Measurements from ENCODE around the gene MT1A.

MT1A gene

DNA sequence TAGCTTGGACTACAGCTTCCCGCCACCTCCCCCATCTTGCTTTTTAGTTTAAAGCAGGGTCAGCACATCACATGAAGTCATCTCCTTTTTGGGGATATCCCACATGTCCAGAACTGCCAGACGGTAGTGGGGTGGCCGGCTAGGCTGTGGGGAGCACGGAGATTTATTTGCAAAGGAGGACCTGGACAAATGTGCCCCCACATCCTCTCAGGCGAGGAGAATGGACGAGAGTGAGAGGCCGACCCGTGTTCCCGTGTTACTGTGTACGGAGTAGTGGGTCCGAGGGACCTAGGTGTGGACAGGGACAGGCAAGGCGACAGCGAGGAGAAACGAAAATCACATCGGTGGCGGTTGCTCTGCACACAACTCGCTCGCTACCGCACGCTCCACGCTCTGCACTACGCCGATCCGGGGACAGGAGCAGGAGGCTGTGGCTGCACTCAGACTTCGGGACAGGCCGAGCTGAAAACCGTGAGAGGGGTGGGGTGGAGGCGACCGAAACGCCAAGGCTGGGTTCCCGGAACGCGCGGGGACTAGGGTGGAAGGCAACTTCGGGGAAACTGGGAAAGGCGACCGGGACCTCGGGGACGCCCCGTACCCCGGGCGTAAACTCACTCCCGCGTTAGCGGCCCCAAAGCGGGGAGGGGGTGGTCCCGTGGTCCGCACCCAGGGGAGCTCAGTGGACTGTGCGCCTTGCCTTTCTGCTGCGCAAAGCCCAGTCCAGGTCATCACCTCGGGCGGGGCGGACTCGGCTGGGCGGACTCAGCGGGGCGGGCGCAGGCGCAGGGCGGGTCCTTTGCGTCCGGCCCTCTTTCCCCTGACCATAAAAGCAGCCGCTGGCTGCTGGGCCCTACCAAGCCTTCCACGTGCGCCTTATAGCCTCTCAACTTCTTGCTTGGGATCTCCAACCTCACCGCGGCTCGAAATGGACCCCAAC, at the start of gene MT1A:
Gene MT1A (plus strand): TSS at position 853 of the 937 bp plus-strand sequence. CDS start 73 bp downstream, at position 926.
- no peak for DNase-seq

DNA sequence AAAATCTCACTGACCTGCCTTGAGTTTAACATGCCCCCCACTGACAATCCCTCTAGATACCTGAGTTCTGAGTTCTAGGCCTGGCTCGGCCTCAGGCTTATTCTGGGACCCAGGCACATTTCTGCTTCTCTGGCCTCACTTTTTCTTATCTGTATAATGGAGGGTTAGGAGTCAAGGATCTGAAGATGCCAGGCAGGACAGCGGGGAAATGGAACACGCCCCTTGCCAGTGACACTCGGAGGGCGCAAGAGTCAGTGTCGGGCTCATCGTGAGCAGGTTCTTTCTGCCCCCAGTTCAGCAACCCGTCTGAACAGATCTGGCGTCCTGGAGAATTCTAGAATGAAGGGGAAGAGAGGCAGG, 49.7 kb upstream of the MT1A start:
- DNase-seq: no peak

DNA sequence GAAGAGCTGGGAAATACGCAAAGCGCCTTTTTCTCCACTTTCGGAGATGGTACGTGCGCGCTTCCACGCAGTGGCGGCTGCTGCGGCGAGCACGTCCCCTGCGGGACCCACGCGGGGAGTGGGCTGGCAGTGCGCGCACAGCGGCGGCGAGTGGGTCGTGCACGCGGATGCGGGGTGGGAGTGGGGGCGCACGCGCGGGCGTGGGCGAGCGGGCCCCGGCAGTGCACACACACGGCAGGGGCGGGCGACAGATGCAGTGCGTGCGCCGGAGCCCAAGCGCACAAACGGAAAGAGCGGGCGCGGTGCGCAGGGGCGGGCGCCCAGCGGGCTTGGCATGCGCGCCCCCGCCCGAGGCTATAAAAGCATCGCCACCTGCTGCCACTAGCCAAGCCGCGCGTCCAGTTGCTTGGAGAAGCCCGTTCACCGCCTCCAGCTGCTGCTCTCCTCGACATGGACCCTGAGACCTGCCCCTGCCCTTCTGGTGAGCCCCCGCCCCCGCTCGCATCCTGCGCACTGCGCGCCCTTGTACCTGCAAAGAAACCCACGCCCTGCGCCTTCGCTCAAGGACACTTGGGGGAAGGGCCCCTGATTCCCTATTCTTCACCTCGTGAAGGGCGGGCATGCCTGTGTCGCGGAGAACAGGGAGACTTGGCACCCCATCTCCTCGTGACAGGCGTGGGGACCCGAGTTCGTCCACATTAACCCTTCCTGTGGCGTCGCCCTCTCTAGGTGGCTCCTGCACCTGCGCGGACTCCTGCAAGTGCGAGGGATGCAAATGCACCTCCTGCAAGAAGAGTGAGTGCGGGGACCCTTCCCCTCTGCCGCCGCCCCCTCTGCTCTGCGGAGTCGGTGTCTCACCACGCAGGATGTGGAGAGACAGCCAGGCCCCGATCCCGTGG, 49.1 kb upstream of the MT1A start, which contains the start of gene MT3:
Gene MT3 (plus strand): TSS at position 388 of the 899 bp plus-strand sequence. CDS start 63 bp downstream, at position 451.
- no peak for DNase-seq

DNA sequence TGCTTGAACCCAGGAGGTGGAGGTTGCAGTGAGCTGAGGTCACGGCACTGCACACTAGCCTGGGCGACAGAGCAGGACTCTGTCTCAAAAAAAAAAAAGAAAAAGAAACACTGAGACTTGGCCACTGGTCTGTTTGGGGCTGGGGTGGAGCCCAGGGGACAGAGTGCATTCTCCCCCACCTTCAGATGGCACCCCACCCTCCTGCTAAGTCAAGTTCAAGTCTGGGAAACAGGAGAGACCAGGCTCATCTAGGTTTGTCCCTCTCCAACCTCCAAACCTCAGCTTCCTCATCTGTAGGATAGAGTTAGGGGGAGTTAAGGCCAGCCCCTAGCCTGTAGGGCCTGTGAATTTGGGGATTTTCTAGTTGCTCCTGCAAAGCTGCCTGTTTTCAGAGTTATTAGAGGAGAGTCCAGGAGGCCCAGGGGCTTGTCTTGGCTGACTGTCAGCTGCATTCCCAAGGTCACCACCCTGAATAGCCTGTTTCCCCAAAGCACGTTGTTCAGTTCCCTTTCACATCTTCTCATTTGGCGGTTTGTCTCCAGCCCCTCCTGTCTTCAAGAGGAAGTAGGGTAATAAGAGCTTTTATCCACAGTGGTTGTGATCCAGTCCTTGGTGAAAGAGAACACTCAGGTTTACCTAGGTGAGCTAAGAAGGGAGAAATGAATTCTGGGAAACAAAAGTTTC, 46.9 kb upstream of the MT1A start:
- DNase-seq: no peak

DNA sequence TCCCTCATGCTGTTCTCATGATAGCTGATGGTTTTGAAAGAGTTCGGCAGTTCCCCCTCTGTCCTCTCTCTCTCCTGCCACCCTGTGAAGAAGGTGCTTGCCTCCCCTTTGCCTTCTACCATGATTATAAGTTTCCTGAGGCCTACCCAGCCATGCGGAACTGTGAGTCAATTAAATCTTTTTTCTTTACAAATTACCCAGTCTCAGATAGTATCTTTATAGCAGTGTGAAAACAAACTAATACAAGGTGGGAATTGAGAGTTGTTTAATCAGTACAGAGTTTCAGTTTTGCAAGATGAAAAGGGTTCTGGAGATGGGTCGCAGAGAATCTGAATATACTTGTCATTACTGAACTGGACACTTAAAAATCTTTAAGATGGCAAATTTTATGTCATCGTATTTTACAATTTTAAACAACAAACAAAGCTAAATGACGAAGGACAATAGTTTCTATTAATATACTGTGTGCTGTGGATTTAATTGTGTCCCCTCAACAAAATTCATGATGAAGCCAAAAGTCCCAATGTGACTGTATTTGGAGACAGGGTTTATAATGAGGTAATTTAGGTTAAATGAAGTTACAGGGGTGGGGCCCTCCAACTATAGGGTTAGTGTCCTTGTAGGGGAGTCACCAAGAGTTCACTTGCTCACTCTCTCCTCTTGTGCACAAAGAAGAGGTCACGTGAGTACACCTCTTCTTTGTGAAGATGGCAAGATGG, 44.7 kb upstream of the MT1A start:
- no peak for DNase-seq

DNA sequence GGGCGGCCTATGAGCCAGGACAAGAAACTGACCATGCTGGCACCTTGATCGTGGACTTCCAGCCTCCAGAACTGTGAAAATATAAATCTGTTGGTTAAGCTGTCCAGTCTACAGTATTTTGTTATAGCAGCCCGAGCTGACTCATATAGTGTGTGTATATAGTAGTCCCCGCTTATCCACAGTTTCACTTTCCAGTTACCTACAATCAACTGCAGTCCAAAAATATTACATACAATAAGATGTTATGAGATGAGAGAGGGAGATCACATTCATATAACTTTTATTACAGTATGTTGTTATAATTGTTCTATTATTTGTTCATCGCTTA, 44.2 kb upstream of the MT1A start:
- DNase-seq: no peak

DNA sequence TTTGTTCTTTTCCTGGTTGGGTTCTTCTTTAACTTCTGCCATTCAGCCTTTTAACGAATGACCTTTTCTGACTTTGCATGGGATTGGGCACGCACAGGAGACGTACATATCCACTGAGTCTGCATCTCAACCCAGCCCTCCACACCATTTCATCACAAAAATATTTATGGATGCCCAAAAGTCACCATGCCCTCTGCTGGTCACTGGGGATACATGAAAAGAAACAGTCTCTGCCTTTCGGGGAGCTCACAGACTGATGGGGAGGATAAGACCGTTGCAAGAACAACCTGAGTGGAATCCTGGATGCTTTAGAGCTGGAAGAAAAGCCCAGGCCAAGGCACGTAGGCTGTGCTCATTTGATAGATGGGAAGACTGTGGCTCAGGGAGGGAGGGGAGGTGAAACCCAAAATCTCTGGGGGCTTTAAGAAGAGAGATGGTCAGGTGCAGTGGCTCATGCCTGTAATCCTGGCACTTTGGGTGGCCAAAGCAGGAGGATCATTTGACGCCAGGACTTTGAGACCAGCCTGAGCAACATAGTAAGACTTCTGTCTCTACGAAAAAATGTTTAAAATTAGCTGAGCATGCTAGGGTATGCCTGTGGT, 38.0 kb upstream of the MT1A start:
- no peak for DNase-seq

DNA sequence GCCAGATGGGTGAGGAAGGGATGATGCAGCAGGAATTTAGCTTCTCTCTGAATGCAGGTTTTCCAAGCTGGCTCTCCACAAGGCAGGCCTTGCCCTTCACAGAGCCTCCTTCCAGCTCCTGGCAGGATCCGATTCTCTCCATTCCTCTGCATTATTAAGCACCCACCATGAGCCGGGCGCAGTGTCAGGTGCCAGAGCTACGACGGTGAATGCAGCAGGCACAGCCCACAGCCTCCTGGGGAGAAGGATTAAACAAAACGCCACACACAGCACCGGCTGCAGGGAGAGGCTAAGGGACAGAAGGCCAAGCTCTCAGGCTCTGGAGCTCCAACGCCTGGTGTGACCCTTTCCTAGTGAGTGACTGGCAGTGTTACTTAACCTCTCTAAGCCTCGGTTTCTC, 37.1 kb upstream of the MT1A start:
- no peak for DNase-seq

DNA sequence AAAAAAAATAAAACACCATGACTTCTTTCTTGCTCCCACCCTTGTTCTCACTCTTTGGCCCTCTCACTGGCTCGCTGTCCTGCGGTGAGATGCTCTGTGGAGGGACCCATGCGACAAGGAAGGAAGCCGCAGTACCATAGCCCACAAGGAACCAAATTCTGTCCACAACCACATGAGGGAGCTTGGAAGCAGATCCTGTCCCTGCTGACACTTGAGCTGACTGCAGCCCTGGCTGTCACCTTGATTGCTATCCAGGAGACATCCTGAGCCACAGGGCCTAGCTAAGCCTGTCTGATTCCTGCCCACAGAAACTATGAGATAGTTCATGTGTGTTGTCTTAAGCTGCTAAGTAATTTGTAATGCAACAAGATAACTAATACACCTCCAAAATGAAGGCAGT, 34.9 kb upstream of the MT1A start:
- no peak for DNase-seq

DNA sequence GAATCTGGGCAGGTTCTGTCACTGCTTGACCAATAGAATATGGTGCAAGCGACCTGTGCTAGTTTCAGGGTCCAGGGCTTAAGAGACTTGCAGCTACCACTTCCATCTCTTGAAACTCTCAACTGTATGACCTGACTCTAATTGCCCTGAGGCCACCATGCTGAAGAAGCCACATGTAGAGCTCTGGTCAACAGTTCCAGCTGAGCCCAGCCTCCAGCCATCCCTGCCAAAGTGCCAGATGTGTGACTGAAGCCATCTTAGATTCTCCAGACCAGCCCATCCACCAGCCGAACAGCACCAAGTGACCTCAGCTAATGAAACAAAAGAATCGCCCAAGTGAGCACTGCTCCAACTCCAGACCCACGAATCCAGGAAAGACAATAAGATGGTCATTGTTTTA, 33.5 kb upstream of the MT1A start:
- DNase-seq: no peak

DNA sequence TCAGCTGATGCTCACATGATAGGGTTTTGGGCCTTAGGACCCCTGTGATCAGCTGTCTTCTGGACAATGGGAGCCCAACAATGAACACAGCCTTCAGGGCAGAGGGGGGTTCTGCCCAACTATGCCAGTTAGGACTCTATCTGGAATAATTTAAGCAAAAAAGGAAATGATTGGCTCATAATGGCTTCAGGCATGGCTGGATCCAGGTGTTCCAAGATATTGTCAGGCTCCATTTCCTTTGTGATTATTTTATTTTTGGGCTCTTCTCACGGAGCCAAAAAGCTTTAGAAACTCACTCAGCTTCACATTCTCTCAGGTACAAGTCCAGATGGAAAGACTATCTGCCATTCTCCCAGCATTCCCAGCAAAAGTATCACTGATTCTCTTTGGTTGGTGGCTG, 33.0 kb upstream of the MT1A start:
- no peak for DNase-seq

DNA sequence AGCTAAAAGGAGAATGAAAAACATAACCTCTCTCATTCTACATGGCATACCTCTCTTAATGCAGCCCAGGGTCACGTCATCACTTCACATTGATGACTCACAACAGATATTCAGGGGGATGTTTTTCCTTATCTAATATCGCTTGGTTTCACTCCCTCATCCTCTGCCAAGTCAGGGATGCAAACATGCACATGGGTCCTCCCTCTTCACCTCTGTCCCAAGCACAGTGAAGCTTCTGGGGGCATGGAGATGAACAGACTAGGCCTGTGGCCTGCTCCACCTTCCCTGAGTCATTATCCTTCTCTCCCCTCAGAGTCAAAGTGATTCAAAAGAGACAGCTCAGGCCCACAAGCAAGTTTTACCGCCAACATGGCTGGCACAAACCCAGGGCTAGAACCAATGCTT, 32.4 kb upstream of the MT1A start:
- DNase-seq: no peak

DNA sequence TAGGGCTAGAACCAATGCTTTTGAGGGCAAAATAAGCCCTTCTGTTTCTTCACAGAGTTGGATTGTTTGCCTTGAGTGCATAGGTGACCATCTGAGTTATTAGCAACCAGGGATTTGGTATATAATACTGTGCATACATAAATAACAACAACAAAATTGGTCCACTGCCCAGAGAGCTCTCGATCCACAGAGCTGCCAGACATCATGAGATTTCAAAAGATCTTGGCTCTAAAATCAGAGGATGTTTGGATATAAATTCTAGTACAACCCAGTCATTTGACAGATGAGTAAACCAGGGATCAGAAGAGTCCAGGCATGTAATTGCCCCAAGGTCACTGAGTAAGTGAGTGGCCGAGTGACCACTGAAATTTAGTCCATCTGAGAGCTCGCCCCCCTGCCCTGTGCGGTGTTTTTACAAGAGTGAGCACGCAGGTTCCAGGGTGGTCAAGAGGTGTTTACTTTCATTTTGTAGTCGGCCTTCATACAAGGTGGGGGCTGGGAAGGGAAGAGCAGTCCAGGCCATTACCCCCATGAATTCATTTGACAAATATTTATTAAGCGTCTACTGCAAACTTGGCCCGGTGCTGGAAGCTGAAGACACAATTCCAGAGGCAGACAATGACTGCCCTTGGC, 31.9 kb upstream of the MT1A start:
- peak; percentile 37 for DNase-seq

DNA sequence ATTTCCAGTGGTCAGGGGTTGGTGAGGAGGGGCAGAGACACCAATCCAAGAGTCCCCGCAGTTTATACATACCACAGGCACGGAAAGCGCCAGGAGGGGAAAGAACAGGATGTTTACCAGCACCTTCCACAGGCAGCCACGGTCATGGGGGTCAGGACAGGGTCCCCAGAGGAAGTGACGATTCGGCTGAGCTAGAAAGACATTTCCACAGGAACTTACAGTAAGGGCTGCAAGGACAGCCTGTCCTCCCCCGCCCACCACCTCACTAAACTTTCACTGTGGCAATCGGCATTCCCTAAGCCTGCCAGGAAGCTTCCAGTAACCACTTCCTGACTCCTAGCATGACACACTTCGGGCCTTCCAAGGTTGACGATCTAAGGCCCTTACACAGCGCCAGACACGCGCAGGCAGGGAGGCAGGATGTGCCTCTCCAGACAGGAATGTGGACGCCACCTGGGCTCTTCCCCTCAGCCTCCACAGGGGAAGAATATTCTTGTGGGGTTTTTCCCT, 31.3 kb upstream of the MT1A start:
- DNase-seq: no peak

DNA sequence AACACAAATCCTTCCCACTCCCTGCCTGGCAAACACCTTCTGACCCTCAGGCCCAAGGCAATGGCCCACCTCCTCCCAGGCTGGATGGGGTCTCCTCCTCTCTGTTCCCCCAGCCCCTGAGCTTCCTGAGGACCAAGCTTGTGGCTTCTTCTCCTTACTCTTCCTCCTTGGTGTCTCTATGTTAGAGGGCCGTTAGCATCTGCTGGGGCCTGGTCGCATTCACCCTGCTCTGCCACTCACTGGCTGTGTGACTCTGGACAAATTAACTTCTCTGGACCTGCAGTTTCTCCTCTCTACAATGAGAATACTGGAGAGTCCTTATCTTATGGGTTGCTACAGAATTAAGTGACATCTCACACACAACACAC, 30.8 kb upstream of the MT1A start:
- DNase-seq: no peak

DNA sequence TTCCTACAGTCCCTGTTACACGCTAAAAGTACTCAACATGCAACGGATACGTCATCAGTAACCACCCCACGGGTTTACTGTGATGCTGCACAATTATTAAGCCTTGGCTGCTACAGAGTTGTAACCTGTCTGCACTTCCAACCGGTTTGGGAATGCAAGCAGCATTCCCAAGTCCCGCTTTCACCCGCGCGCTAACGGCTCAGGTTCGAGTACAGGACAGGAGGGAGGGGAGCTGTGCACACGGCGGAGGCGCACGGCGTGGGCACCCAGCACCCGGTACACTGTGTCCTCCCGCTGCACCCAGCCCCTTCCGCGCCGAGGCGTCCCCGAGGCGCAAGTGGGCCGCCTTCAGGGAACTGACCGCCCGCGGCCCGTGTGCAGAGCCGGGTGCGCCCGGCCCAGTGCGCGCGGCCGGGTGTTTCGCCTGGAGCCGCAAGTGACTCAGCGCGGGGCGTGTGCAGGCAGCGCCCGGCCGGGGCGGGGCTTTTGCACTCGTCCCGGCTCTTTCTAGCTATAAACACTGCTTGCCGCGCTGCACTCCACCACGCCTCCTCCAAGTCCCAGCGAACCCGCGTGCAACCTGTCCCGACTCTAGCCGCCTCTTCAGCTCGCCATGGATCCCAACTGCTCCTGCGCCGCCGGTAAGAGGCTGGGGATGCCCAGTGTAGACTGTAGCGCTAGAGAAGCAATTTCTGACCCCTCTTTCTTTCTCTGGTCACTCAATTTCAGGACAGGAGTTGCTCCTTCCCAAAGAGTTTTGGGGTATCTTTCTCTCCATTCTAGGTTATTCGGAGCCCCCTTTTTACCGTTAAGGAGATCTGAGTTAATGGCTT, 30.2 kb upstream of the MT1A start, which contains the start of gene MT2A:
Gene MT2A (plus strand): TSS at position 542 of the 833 bp plus-strand sequence. CDS start 72 bp downstream, at position 614.
- DNase-seq: peak; percentile 73

DNA sequence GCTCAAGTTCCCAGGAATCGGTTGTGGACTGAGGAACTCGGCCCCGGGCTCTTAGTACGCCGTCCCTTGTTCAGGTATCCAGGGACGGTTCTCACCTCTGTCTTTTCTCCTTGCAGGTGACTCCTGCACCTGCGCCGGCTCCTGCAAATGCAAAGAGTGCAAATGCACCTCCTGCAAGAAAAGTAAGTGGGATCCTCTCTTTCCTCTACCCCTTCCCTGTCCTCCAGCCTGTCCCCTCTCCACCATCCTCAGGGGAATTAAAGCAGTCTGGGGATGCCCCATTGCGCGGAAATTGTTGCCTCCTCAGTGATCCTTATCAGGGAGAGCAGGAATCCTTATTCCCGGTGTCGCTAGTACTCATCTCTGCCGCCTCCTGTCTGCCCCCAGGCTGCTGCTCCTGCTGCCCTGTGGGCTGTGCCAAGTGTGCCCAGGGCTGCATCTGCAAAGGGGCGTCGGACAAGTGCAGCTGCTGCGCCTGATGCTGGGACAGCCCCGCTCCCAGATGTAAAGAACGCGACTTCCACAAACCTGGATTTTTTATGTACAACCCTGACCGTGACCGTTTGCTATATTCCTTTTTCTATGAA, 29.5 kb upstream of the MT1A start:
- no peak for DNase-seq

DNA sequence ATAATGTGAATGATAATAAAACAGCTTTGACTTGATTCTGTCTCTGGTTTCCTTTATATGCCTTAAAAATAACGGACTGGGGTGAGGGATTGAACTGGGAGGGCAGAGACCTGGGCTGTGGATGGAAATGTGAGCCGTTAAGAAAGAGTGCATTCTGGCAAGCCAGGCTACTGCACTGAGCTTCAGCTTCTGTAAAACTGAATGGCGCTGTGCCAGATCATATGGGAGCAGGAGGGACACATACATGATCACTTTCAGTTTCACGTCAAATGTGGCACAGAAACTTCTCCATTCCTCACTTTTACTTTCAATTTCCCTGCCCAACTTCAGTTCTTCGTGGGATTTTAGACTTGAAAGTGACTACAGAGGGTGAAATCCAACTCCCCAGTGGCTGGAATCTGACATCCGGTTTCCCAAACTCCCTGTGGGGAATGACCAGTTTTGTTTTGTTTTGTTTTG, 29.0 kb upstream of the MT1A start:
- no peak for DNase-seq

DNA sequence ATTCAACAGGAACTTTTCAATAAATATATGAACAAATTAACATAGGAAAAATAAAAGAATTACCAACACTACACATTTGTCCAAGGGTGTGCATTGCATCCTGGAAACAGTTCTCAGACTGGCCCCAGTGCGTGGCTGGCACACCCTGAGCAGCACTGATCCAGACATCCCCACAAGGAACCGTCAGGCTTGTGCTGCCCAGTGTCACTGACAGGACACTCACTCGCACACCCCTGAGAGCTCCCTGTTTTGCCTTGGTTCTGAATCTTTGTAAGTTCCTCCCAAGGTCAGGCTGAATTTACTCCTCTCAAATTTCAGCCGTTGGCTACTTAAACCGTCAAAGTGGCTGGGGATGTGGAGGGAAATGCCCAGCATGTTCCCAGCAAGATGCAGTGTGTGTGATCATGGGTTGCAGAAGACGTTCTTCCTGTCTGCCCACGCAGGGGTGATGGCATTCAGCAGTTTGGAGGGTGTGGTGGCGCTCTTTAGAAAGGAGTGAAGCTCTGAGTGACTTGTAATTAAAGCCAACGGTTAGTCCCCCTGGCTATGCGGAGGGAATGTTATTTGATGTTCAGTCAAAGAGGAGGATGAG, 28.4 kb upstream of the MT1A start:
- DNase-seq: no peak

All from NCI-H2029 treated with DMSO at 0.1 percent for 48 hours (cell line).